ENCODE data around the gene NSMCE1.

Gene NSMCE1

DNA sequence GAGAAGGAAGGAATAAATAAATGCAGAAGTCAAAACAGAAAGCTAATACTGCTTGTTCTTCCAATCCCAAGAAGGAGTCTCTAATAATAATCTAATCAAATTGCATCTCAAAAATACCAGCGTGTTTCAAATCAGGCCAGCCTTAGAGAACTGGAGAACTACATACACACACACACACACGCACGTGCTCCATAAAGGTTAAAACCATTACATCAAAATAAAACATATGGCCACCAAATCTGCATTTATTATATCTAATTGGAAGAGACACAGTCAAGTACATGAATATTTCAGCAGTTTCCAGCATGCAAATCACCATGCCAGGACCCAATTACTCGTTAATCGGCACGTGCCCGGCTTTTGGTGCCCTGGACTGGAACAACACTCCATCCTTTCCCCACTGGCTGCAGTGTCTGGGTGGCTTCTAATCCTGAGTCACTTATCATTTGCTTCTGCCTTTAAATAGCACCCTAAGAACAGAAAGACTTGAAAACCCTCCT lies 85.6 kb downstream of the NSMCE1 start:
- no peak for DNase-seq

DNA sequence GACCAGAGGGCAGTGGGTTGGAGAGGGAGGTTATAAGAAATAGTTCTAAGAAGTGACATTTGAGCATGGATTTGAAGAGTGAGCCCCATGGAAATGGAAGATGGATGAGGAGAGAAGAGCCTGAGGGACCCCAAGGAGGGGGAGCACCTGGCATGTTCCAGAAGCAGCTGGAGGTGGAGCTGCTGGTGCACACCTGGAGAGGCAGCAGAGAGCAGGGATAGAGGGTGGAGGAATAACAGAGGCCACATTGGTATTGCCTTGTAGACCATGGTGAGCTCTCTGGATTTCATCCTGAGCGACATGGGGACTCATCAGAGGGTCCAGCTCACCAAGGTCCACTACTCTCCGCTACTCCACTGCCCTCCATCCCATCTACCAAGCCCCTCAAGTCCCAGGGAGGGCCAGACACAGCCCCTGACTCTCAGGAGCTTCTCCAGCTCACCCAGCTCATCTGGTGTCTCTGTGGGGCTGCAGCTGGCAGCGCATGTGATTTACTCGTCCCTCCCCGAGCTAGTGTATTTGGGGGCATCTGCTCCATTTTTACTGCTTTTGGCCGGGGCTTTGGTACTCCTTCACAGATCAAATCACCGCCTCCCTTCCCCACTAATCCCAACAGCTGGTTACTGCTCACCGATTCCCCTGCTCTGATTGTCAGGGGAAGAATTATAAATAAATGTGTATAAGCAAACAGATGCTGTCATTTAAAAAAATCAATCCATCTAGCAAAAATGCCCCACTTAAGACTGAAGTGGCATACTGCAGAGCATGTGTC lies 87.4 kb downstream of the NSMCE1 start:
- DNase-seq = no peak

DNA sequence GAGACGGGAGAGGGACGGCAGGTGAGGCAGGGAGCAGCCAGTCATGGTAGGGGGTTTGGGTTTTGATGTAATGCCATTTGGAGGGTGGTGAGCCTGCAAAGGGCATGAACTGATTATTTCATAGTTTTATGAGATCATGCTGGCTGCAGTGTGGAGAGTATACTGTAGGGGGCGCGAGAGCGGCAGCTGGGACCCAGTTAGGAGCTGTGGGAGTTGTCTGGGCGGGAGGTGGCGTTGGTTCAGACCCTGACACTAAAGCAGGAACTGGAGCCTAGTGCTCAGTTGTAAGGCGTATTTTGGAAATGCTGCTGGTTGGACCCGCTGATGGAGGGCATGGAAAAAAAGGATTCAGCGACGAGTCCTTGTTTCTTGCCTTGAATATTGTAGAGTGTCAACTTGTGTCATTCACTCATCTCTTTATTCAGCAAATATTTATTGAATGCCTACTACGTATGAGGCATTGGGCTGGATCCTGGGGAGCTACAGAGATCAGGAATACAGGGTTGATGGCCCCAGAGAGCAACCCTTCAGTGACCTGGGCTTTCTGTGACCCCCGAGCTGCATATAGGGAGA lies 89.0 kb downstream of the NSMCE1 start:
- no peak for DNase-seq

DNA sequence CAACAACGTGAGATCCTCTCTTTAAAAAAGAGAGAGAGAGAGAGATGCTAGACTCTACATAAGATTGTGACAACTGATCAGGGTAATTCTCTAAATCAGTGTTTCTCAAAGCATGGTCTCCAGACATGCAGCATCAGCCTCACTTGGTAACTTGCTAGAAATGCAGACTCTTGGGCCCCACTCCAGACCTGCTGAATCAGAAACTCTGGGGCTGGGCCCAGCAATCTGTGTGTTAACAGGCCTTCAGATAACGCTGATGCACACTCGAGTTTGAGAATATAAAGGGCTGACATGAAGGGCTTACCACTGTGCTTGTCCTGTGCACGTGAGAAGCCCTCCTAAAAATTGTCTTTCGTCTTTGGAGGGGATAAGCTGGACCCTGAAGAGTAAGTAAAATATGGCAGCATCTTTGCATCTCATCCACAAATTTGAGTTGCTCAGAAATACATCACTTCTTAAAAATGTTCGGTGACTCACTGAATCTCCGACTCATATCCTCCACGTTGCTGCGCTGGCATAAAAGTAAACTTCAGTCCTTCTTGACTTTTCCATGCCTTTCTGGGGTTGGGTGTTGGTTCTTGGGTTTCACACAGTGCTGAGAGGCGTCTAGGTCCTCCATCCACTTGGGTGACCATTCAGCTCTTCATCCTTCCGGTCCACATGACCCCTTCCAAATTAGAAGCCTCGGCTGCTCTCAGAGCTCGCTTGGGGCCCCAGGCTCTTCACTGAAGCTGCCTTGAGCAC lies 91.4 kb downstream of the NSMCE1 start:
- DNase-seq = no peak

DNA sequence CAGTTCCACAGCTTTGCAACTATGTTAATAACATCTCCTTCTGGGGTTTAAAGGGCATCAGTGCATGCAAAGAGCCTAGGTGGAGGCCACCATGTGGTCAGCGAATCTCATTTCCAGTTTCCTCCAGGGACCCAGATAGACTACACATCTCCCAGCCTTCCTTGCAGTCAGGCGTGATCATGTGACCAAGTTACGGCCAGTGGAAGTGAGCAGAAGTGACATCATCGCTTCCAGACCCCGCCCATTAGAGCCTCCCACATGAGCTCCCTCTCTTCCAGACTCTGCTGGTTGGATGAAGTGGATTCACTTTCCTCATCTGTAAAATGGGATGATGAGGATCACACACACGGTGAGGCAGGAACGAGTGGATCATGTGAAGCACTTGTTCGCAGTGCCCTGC lies 92.7 kb downstream of the NSMCE1 start:
- DNase-seq = no peak
